ENCODE results near the gene GALNS. TPM values are rescaled to one million over a fixed set of nuclear protein-coding genes. Genes with fewer than 3 reads are reported as not detected.

GALNS gene
- total RNA-seq, 1 donor from 2014 or later: 61.4 TPM

GRCh38 chr16:88883946-88884345, 27.2 kb upstream of the GALNS start:
- no peak for TF ChIP-seq POLR2A (IDR thresholded peaks at IDR 0.05)
- no peak for TF ChIP-seq CTCF (IDR thresholded peaks at IDR 0.05)
- no peak for TF ChIP-seq POLR2AphosphoS5 (IDR thresholded peaks at IDR 0.05; ENCODE audit: insufficient read depth in 1 of 2, low read depth in 1 of 2)
- Histone ChIP-seq H3K36me3 (no peaks in the 10 kb centered on the region), H3K9me3 (no peaks in the 10 kb centered on the region), H3K4me1 (peaks cover 27% of the 10 kb centered on the region), H3K27me3 (no peaks in the 10 kb centered on the region), H3K4me3 (no peak overlapping the region), H3K27ac (no peak overlapping the region)
- intact Hi-C loops (cut with DNase I): no loop called here
- DNase-seq (ENCODE audit: extremely low spot score in 2 of 2): no peak

- Histone ChIP-seq H3K36me3 (no peaks in the 10 kb centered on the region), H3K4me3 (no peak overlapping the region), H3K27me3 (no peaks in the 10 kb centered on the region), H3K27ac (no peak overlapping the region), H3K4me1 (peaks cover 27% of the 10 kb centered on the region), H3K9me3 (no peaks in the 10 kb centered on the region)
- TF ChIP-seq CTCF (IDR thresholded peaks at IDR 0.05) (no peak), POLR2AphosphoS5 (IDR thresholded peaks at IDR 0.05; ENCODE audit: insufficient read depth in 1 of 2, low read depth in 1 of 2) (no peak), POLR2A (IDR thresholded peaks at IDR 0.05) (no peak)
- no peak for DNase-seq (ENCODE audit: extremely low spot score in 2 of 2)
- intact Hi-C loops (cut with DNase I): no loop called here
These were observed 26.6 kb upstream of the GALNS start for GRCh38 chr16:88883117-88883895.

GRCh38 chr16:88882358-88883030, 25.7 kb upstream of the GALNS start:
- H3K27ac ChIP-seq: no peak overlapping the region
- H3K27me3 ChIP-seq: no peaks in the 10 kb centered on the region
- intact Hi-C loops (cut with DNase I): no loop called here
- H3K9me3 ChIP-seq: no peaks in the 10 kb centered on the region
- no peak overlapping the region for H3K4me3 ChIP-seq
- H3K36me3 ChIP-seq: no peaks in the 10 kb centered on the region
- no peak for DNase-seq (ENCODE audit: extremely low spot score in 2 of 2)
- TF ChIP-seq POLR2A (IDR thresholded peaks at IDR 0.05): no peak
- TF ChIP-seq CTCF (IDR thresholded peaks at IDR 0.05): no peak
- TF ChIP-seq POLR2AphosphoS5 (IDR thresholded peaks at IDR 0.05; ENCODE audit: insufficient read depth in 1 of 2, low read depth in 1 of 2): no peak
- peaks cover 21% of the 10 kb centered on the region for H3K4me1 ChIP-seq

GRCh38 chr16:88881675-88882357, 25.1 kb upstream of the GALNS start:
- intact Hi-C loops (cut with DNase I): no loop called here

More at GRCh38 chr16:88881675-88882357, 25.1 kb upstream of the GALNS start:
- DNase-seq (ENCODE audit: extremely low spot score in 2 of 2): no peak
- peaks cover 17% of the 10 kb centered on the region for H3K4me1 ChIP-seq
- no peak overlapping the region for H3K27ac ChIP-seq
- no peak for TF ChIP-seq CTCF (IDR thresholded peaks at IDR 0.05)
- no peak for TF ChIP-seq POLR2A (IDR thresholded peaks at IDR 0.05)
- no peak for TF ChIP-seq POLR2AphosphoS5 (IDR thresholded peaks at IDR 0.05; ENCODE audit: insufficient read depth in 1 of 2, low read depth in 1 of 2)
- H3K27me3 ChIP-seq: no peaks in the 10 kb centered on the region
- H3K4me3 ChIP-seq: peak overlapping the region in 1 of 2 donors; percentile 7
- H3K9me3 ChIP-seq: no peaks in the 10 kb centered on the region
- no peaks in the 10 kb centered on the region for H3K36me3 ChIP-seq

Data from vagina (tissue), 2 donors.